ENCODE data around the gene SIPA1. TPM values are rescaled to one million over a fixed set of nuclear protein-coding genes. Genes with fewer than 3 reads are reported as not detected.

Gene SIPA1
- total and polyA plus RNA-seq, 2 of the 13 experiments (the other 11 are each of a cell fraction or from before 2014, with no cell fraction given), result 5.8 to 7.7 TPM

DNA sequence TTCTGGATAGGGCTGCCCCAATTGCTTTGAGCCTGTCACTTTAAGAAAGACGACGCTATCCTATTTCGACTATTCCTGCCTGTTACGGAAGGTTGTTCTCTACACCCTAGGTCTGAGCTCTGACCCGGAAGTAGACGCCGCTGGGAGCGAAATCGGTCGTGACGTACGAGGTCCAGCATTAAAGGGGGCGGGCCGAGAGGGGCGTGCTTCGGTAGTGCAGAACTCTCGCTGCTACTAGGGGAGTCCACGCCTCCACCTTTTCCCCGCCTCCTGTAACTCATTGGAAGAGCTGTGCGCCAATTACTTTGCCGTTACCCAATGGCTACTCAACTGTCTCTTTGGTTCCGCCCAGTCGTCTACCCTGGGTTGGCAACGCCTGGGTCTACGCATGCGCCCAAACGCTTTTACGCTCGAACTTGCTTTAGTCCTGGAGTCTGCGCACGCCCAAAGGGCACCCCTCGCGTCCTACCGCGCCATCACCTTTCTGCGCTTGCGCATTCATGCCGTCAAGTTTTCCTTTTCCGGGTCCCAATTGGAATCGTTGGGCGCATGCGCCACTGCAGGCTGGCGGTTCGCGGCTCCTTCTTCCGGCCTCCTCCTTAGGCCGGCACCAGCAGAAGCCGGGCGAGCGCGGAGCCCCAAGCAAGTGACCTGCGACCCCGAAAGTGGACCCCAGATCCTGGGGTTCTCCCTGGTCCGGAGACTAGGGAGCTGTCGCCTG lies 22.5 kb upstream of the SIPA1 start, which contains the start of gene PCNX3 (continued):
- TF ChIP-seq, protein P1, sequence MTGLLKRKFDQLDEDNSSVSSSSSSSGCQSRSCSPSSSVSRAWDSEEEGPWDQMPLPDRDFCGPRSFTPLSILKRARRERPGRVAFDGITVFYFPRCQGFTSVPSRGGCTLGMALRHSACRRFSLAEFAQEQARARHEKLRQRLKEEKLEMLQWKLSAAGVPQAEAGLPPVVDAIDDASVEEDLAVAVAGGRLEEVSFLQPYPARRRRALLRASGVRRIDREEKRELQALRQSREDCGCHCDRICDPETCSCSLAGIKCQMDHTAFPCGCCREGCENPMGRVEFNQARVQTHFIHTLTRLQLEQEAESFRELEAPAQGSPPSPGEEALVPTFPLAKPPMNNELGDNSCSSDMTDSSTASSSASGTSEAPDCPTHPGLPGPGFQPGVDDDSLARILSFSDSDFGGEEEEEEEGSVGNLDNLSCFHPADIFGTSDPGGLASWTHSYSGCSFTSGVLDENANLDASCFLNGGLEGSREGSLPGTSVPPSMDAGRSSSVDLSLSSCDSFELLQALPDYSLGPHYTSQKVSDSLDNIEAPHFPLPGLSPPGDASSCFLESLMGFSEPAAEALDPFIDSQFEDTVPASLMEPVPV (CRISPR knock-in tag; IDR thresholded peaks at IDR 0.05), result no peak
- TF ChIP-seq, protein P2, sequence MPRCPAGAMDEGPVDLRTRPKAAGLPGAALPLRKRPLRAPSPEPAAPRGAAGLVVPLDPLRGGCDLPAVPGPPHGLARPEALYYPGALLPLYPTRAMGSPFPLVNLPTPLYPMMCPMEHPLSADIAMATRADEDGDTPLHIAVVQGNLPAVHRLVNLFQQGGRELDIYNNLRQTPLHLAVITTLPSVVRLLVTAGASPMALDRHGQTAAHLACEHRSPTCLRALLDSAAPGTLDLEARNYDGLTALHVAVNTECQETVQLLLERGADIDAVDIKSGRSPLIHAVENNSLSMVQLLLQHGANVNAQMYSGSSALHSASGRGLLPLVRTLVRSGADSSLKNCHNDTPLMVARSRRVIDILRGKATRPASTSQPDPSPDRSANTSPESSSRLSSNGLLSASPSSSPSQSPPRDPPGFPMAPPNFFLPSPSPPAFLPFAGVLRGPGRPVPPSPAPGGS (CRISPR knock-in tag; IDR thresholded peaks at IDR 0.05), result 0 out of 2 replicates have a peak, but pooled peaks have one; percentile 31
- TF ChIP-seq ADNP (CRISPR knock-in tag; IDR thresholded peaks at IDR 0.05) (no peak), NRL (CRISPR knock-in tag; IDR thresholded peaks at IDR 0.05; ENCODE audit: borderline replicate concordance) (no peak), REPIN1 (CRISPR knock-in tag; IDR thresholded peaks at IDR 0.05; ENCODE audit: borderline replicate concordance, low read depth) (peak; percentile 53; the same call in 1 of the 2 replicates), HNF4G (IDR thresholded peaks at IDR 0.05; ENCODE audit: borderline replicate concordance, low read depth, low read length) (peak; percentile 64; the same call in 1 of the 2 replicates), HNF4G (CRISPR knock-in tag; IDR thresholded peaks at IDR 0.05; ENCODE audit: borderline replicate concordance, low read depth) (no peak), CBFB (CRISPR knock-in tag; IDR thresholded peaks at IDR 0.05) (peak; percentile 36; the same call in 1 of the 2 replicates), CCAR2 (optimal IDR thresholded peaks at IDR 0.05; ENCODE audit: low read depth, low read length) (peak; percentile 44), ZNF317 (CRISPR knock-in tag; IDR thresholded peaks at IDR 0.05) (no peak), ZNF337 (CRISPR knock-in tag; IDR thresholded peaks at IDR 0.05; ENCODE audit: borderline replicate concordance, low read depth) (peak; percentile 38; the same call in 1 of the 2 replicates), ZNF543 (CRISPR knock-in tag; IDR thresholded peaks at IDR 0.05) (0 out of 2 replicates have a peak, but pooled peaks have one; percentile 38), PHF21A (CRISPR knock-in tag; IDR thresholded peaks at IDR 0.05) (peak; percentile 83; the same call in 1 of the 2 replicates), TARDBP (CRISPR knock-in tag; IDR thresholded peaks at IDR 0.05) (peak; percentile 75; the same call in 1 of the 2 replicates), ZNF879 (CRISPR knock-in tag; IDR thresholded peaks at IDR 0.05) (no peak), TCF7 (IDR thresholded peaks at IDR 0.05; ENCODE audit: low read depth) (no peak), ZNF605 (CRISPR knock-in tag; IDR thresholded peaks at IDR 0.05) (peak; percentile 67; the same call in 1 of the 2 replicates), ZNF33A (CRISPR knock-in tag; IDR thresholded peaks at IDR 0.05; ENCODE audit: borderline replicate concordance) (no peak), ZNF121 (CRISPR knock-in tag; IDR thresholded peaks at IDR 0.05) (no peak), IKZF1 (IDR thresholded peaks at IDR 0.05) (no peak), NR2F2 (IDR thresholded peaks at IDR 0.05; ENCODE audit: borderline replicate concordance, low read depth) (peak; percentile 19; the same call in 1 of the 2 replicates), SAFB2 (CRISPR knock-in tag; IDR thresholded peaks at IDR 0.05; ENCODE audit: borderline replicate concordance, low read depth) (peak; percentile 79; the same call in 1 of the 2 replicates)
- TF ChIP-seq, protein P3, sequence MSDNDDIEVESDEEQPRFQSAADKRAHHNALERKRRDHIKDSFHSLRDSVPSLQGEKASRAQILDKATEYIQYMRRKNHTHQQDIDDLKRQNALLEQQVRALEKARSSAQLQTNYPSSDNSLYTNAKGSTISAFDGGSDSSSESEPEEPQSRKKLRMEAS (IDR thresholded peaks at IDR 0.05), result peak; percentile 84
- TF ChIP-seq, protein P4, sequence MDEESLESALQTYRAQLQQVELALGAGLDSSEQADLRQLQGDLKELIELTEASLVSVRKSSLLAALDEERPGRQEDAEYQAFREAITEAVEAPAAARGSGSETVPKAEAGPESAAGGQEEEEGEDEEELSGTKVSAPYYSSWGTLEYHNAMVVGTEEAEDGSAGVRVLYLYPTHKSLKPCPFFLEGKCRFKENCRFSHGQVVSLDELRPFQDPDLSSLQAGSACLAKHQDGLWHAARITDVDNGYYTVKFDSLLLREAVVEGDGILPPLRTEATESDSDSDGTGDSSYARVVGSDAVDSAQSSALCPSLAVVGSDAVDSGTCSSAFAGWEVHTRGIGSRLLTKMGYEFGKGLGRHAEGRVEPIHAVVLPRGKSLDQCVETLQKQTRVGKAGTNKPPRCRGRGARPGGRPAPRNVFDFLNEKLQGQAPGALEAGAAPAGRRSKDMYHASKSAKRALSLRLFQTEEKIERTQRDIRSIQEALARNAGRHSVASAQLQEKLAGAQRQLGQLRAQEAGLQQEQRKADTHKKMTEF (CRISPR knock-in tag; IDR thresholded peaks at IDR 0.05), result peak; percentile 30; the same call in 1 of the 2 replicates
- TF ChIP-seq, protein P5, sequence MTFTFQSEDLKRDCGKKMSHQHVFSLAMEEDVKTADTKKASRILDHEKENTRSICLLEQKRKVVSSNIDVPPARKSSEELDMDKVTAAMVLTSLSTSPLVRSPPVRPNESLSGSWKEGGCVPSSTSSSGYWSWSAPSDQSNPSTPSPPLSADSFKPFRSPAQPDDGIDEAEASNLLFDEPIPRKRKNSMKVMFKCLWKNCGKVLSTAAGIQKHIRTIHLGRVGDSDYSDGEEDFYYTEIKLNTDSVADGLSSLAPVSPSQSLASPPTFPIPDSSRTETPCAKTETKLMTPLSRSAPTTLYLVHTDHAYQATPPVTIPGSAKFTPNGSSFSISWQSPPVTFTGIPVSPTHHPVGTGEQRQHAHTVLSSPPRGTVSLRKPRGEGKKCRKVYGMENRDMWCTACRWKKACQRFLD (CRISPR knock-in tag; IDR thresholded peaks at IDR 0.05; ENCODE audit: borderline replicate concordance), result 0 out of 2 replicates have a peak, but pooled peaks have one; percentile 26
